HepG2 (cell line): ENCODE results near the gene TNFRSF18. TPM values are rescaled to one million over a fixed set of nuclear protein-coding genes. Genes with fewer than 3 reads are reported as not detected.

Experiments used
- ATAC-seq: fragments of 200-7000 bp; cut with Tn5 transposase; 3 replicates; pipeline ENCODE4 v1.9.1; 2020; ENCODE audit warnings: mild to moderate bottlenecking, moderate library complexity
- BruUV-seq: library from RNA; stranded (reverse); fragments of 400-500 nt; replicated peaks from 2 replicates; lab custom pipeline; 2021; lab: Mats Ljungman, UMichigan
- CTCF ChIA-PET: fragments of 300-600 bp; formaldehyde crosslinking; extraction: SDS; loops from one replicate; lab custom pipeline; 2021; ENCODE audit warnings: low total read pairs, inconsistent platforms, low intra/inter-chr PET ratio; lab: Yijun Ruan, JAX
- POLR2A ChIA-PET: fragments of 350-600 bp; sonication (Branson Sonifier 250); formaldehyde crosslinking; loops from one replicate; lab custom pipeline; 2020; ENCODE audit warnings: antibody characterized with exemption, inconsistent platforms; lab: Yijun Ruan, JAX
- DNase-seq: peaks from one replicate; pipeline ENCODE4 v3.0.0-alpha.2; 2015; ENCODE audit warnings: low spot score
- FAIRE-seq: peaks from 3 replicates; lab custom pipeline; 2011; peaks lifted over from hg19 to GRCh38; lab: Jason Lieb, UNC
- H2AFZ ChIP-seq: one replicate; pipeline ENCODE4 v1.6.1; 2011; ENCODE audit warnings: low read length, inconsistent platforms
- H3K27ac ChIP-seq: fragments of 300-600 bp; 3 replicates; pipeline ENCODE4 v1.8.0; 2011; ENCODE audit warnings: mixed run types, mild to moderate bottlenecking, mixed read lengths, low read length, inconsistent platforms; ENCODE audit not compliant: insufficient read depth; ENCODE audit errors: extremely low read length
- H3K27me3 ChIP-seq, 2 experiments: fragments of 200-600 bp in 1 of 2; 2 replicates in 1 of 2; 3 replicates in 1 of 2; pipeline versions ENCODE4 v1.6.0 to v1.8.0; 2011; ENCODE audit warnings: low read length in 2 of 2, mild to moderate bottlenecking in 2 of 2, moderate library complexity in 2 of 2, inconsistent platforms in 1 of 2; ENCODE audit not compliant: insufficient read depth in 2 of 2, control insufficient read depth in 1 of 2
- H3K36me3 ChIP-seq, 2 experiments: fragments of 200-600 bp in 1 of 2; replicated peaks in 1 of 2; 2 replicates in 1 of 2; 3 replicates in 1 of 2; pipeline versions ENCODE4 v1.5.1 to v1.8.0; 2011; ENCODE audit warnings: low read length in 2 of 2, inconsistent platforms in 1 of 2; ENCODE audit not compliant: insufficient read depth in 2 of 2, control insufficient read depth in 1 of 2
- H3K4me1 ChIP-seq: 2 replicates; pipeline ENCODE4 v1.5.1; 2012; ENCODE audit warnings: low read length, inconsistent platforms; ENCODE audit not compliant: insufficient read depth
- H3K4me2 ChIP-seq: 2 replicates; pipeline ENCODE4 v1.6.0; 2011; ENCODE audit warnings: low read depth, low read length, inconsistent platforms
- H3K4me3 ChIP-seq, 3 experiments: fragments of 200-600 bp in 1 of 3; sonication (generic), shearing (Covaris generic) in 1 of 3; replicated peaks in 1 of 3; 2 replicates each; pipeline ENCODE4 v1.5.1; 2011 to 2016; ENCODE audit warnings: low read length in 3 of 3, inconsistent platforms in 2 of 3, low read depth in 2 of 3, mild to moderate bottlenecking in 2 of 3, control low read depth in 1 of 3, mixed read lengths in 1 of 3; ENCODE audit not compliant: insufficient read depth in 1 of 3
- H3K79me2 ChIP-seq: one replicate; pipeline ENCODE4 v1.6.1; 2011; ENCODE audit warnings: low read length, inconsistent platforms; ENCODE audit not compliant: insufficient read depth
- H3K9ac ChIP-seq: 2 replicates; pipeline ENCODE4 v1.6.0; 2011; ENCODE audit warnings: mild to moderate bottlenecking, low read depth, low read length, inconsistent platforms; ENCODE audit not compliant: insufficient read depth
- H3K9me3 ChIP-seq: 2 replicates; pipeline ENCODE4 v1.5.1; 2012; ENCODE audit warnings: mild to moderate bottlenecking, low read length
- H4K20me1 ChIP-seq: 2 replicates; pipeline ENCODE4 v1.6.0; 2011; ENCODE audit warnings: inconsistent platforms, mild to moderate bottlenecking, low read length, moderate library complexity; ENCODE audit not compliant: insufficient read depth
- FUBP1 ChIP-seq: sonication (generic); formaldehyde crosslinking; IDR thresholded peaks from 2 replicates; pipeline ENCODE4 v1.5.1; 2020; ENCODE audit warnings: missing genetic modification reagents, mild to moderate bottlenecking, borderline replicate concordance
- MTA3 ChIP-seq: sonication (generic); formaldehyde crosslinking; IDR thresholded peaks from 2 replicates; pipeline ENCODE4 v1.4.0; 2020; ENCODE audit warnings: missing genetic modification reagents
- TGIF2 ChIP-seq: IDR thresholded peaks from 2 replicates; pipeline ENCODE4 v1.6.1; 2016; ENCODE audit warnings: control low read depth, missing compliant biosample characterization
- TMF1 ChIP-seq: sonication (generic); formaldehyde crosslinking; IDR thresholded peaks from 2 replicates; pipeline ENCODE4 v1.8.1; 2022; ENCODE audit warnings: low read depth, missing genetic modification reagents
- ZNF850 ChIP-seq: sonication (generic); formaldehyde crosslinking; conservative IDR thresholded peaks from 2 replicates; pipeline ENCODE4 v1.9.0; 2021; ENCODE audit warnings: mild to moderate bottlenecking, missing genetic modification reagents
- WGBS: methylation state at CpG from one replicate; pipeline ENCODE4 v1.1.6; 2017; ENCODE audit warnings: low lambda C conversion rate; 5-methylcytosine and 5-hydroxymethylcytosine counted together
- in situ Hi-C: cut with HindIII; loops from 2 replicates; pipeline ENCODE4 v1.10.0; 2017; ENCODE audit warnings: low pct_unique_long_range_greater_than_20kb; ENCODE audit not compliant: extremely low pct_ligation_motif_present
- intact Hi-C: fragments of 100-400 bp; cut with micrococcal nuclease; formaldehyde crosslinking; loops from one replicate; pipeline ENCODE4 v1.10.0; 2022; ENCODE audit not compliant: unreplicated experiment
- polyA plus RNA-seq, 8 experiments: library from polyadenylated mRNA; depleted of rRNA in 3 of 8; stranded (reverse) in 7 of 8; unstranded in 1 of 8; fragments of >200 nt; fragmentation: Illumina TruSeq in 4 of 8; extraction: Trizol in 4 of 8; gene quantifications; 2 replicates each; pipeline versions ENCODE4 v1.2.1 to v1.2.3, GENCODE V29; 2011 to 2016; ENCODE audit warnings: low read depth in 4 of 8, missing spikeins in 1 of 8, mixed read lengths in 1 of 8; ENCODE audit not compliant: insufficient read depth in 1 of 8
- total RNA-seq, 5 experiments: library from RNA; depleted of rRNA; stranded (reverse); fragments of >200 nt; fragmentation: Illumina TruSeq; extraction: Trizol; gene quantifications; 2 replicates each; pipeline ENCODE4 v1.2.3, GENCODE V29; 2016; ENCODE audit warnings: low read depth in 1 of 5
- TF ChIP-seq, protein P1 (sequence below): sonication (generic); formaldehyde crosslinking; IDR thresholded peaks from 2 replicates; pipeline ENCODE4 v1.8.0; 2022; ENCODE audit warnings: missing genetic modification reagents, mild to moderate bottlenecking, borderline replicate concordance

The TNFRSF18 gene
- total and polyA plus RNA-seq, 2 of the 13 experiments (the other 11 are each of a cell fraction or from before 2014, with no cell fraction given) = not detected

DNA sequence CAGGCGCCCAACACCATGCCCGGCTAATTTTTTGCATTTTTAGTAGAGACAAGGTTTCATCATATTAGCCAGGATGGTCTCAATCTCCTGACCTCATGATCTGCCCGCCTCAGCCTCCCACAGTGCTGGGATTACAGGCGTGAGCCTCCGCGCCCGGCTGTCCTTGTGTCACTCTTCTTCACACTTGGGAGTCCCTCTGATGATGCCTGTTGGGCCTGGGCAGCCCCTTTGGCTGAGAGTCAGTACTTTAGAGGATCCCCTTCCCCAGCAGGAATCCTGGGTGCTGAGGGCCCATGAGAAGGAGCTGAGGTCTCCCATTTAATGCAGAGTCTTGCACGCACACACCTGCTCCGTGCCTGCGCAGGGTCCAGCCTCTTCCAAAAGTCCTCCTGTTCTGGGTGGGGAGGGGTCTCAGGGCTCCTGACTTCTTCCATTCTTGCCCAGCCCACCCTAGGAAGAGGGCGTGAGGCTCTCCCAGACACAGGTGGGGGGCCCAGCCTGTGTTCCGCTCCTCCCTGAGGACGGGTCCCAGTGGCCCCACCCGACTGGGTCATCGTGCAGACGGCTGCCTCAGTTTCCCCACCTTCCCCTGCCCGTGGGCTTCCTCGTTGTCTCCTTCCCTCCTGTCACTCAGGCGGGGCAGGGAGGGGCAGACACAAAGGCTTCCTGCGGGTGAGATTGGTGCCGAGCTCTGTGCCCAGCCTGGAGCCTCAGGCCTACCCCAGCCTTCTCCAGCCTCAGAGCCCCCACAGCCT, 28.8 kb downstream of the TNFRSF18 start:
- 44% methylated on average over 14 of the region's 21 CpGs for WGBS

More for the DNA sequence above, 28.8 kb downstream of the TNFRSF18 start:
- TF ChIP-seq TGIF2 (CRISPR knock-in tag) (no peak), ZNF850 (CRISPR knock-in tag) (0 out of 2 replicates have a peak, but pooled peaks have one; percentile 36), FUBP1 (no peak), MTA3 (CRISPR knock-in tag) (no peak), TMF1 (no peak)
- TF ChIP-seq, protein P1, sequence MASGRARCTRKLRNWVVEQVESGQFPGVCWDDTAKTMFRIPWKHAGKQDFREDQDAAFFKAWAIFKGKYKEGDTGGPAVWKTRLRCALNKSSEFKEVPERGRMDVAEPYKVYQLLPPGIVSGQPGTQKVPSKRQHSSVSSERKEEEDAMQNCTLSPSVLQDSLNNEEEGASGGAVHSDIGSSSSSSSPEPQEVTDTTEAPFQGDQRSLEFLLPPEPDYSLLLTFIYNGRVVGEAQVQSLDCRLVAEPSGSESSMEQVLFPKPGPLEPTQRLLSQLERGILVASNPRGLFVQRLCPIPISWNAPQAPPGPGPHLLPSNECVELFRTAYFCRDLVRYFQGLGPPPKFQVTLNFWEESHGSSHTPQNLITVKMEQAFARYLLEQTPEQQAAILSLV (CRISPR knock-in tag) = no peak
- Histone ChIP-seq H4K20me1 (no peaks in the 10 kb centered on the region), H3K4me3 (no peak overlapping the region), H3K27ac (no peak overlapping the region), H3K4me1 (peaks cover 26% of the 10 kb centered on the region), H2AFZ (no peak overlapping the region), H3K79me2 (no peaks in the 10 kb centered on the region), H3K27me3 (peaks cover 34 to 90% of the 10 kb centered on the region in 2 experiments), H3K4me2 (no peak overlapping the region), H3K9me3 (no peaks in the 10 kb centered on the region), H3K36me3 (no peaks in the 10 kb centered on the region), H3K9ac (no peak overlapping the region)
- ChIA-PET POLR2A (no interaction called here), CTCF (no interaction called here)
- intact Hi-C loops (loop anchor here (10.0 kb wide), 1 partner anchor 57 kb away; the partner anchor contains the start of genes B3GALT6 and SDF4), in situ Hi-C loops (no loop called here)
- ATAC-seq (no peak), DNase-seq (no peak), FAIRE-seq (no peak)
- BruUV-seq = no TSS peak
